GM12878 (cell line): ENCODE results near the gene CXorf65.

Experiments used
- BHLHE40 ChIP-seq, 2 experiments: fragments of 450-650 bp in 1 of 2; IDR thresholded peaks; 2 replicates each; pipeline ENCODE4 v1.6.1; 2011 to 2017; ENCODE audit warnings: low read depth in 2 of 2, borderline replicate concordance in 1 of 2, improper control_type of control experiment in 1 of 2, low read length in 1 of 2, mild to moderate bottlenecking in 1 of 2
- CHD4 ChIP-seq: fragments of 200-600 bp; sonication (generic); IDR thresholded peaks from 2 replicates; pipeline ENCODE4 v1.6.1; 2016; ENCODE audit warnings: mild to moderate bottlenecking
- EP300 ChIP-seq, 2 experiments: fragments of 150-350 bp in 1 of 2; IDR thresholded peaks; 2 replicates each; pipeline ENCODE4 v1.6.1; 2011 to 2012; ENCODE audit warnings: low read depth in 2 of 2, low read length in 2 of 2, borderline replicate concordance in 1 of 2, improper control_type of control experiment in 1 of 2, inconsistent platforms in 1 of 2; ENCODE audit not compliant: control insufficient read depth in 1 of 2
- HCFC1 ChIP-seq: fragments of 150-350 bp; IDR thresholded peaks from 2 replicates; pipeline ENCODE4 v1.6.1; 2014; ENCODE audit warnings: low read length
- MTA3 ChIP-seq: IDR thresholded peaks from 2 replicates; pipeline ENCODE4 v1.6.1; 2012; ENCODE audit warnings: low read length, inconsistent platforms, borderline replicate concordance
- POLR2A ChIP-seq: IDR thresholded peaks from 2 replicates; pipeline ENCODE4 v1.6.1; 2011; ENCODE audit warnings: low read depth, mild to moderate bottlenecking, low read length
- RAD51 ChIP-seq: fragments of 450-650 bp; IDR thresholded peaks from 2 replicates; pipeline ENCODE4 v1.6.1; 2016; ENCODE audit warnings: moderate library complexity, mild to moderate bottlenecking, inconsistent platforms

GRCh38 chrX:71057848-71058530, 48.6 kb downstream of the CXorf65 start:
- TF ChIP-seq CHD4 (no peak), BHLHE40 (IDR thresholded peaks at IDR 0.05; ENCODE audit: borderline replicate concordance in 1 of 2, low read depth in 2 of 2, low read length in 1 of 2) (no peak), EP300 (IDR thresholded peaks at IDR 0.05; ENCODE audit: borderline replicate concordance in 1 of 2, control insufficient read depth in 1 of 2, low read depth in 2 of 2, low read length in 2 of 2) (no peak), MTA3 (no peak), POLR2A (no peak), HCFC1 (no peak), RAD51 (no peak)
